Skeletal muscle tissue (tissue), 4 donors: ENCODE measurements around the gene DUSP6. TPM values are rescaled to one million over a fixed set of nuclear protein-coding genes. Genes with fewer than 3 reads are reported as not detected.

Source experiments
- H3K27ac ChIP-seq: one replicate; pipeline ENCODE4 v1.7.0; 2013; ENCODE audit warnings: mild to moderate bottlenecking, low read depth, low read length, inconsistent platforms
- H3K27me3 ChIP-seq, 3 donors: one replicate each; pipeline ENCODE4 v1.7.0; 2013; ENCODE audit warnings: low read length in 3 of 3; ENCODE audit not compliant: control insufficient read depth in 3 of 3, insufficient read depth in 3 of 3
- H3K36me3 ChIP-seq, 3 donors: one replicate each; pipeline ENCODE4 v1.7.0; 2013; ENCODE audit warnings: low read length in 3 of 3; ENCODE audit not compliant: control insufficient read depth in 3 of 3, insufficient read depth in 3 of 3
- H3K4me1 ChIP-seq, 3 donors: one replicate each; pipeline ENCODE4 v1.7.0; 2013; ENCODE audit warnings: low read length in 3 of 3, mild to moderate bottlenecking in 3 of 3; ENCODE audit not compliant: control insufficient read depth in 3 of 3, insufficient read depth in 3 of 3
- H3K4me3 ChIP-seq, 3 donors: one replicate each; pipeline ENCODE4 v1.7.0; 2013; ENCODE audit warnings: low read length in 3 of 3
- H3K9ac ChIP-seq, 3 donors: one replicate each; pipeline ENCODE4 v1.7.0; 2013; ENCODE audit warnings: low read length in 3 of 3, mild to moderate bottlenecking in 3 of 3, moderate library complexity in 2 of 3, low read depth in 1 of 3
- H3K9me3 ChIP-seq, 3 donors: one replicate each; pipeline ENCODE4 v1.7.0; 2013; ENCODE audit warnings: low read length in 3 of 3; ENCODE audit not compliant: control insufficient read depth in 3 of 3
- total RNA-seq: library from RNA; depleted of rRNA; stranded (reverse); fragments of >200 nt; gene quantifications from one replicate; pipeline ENCODE4 v1.2.3, GENCODE V29; 2014
- donor health status: Osteomylitis.

Gene DUSP6
- total RNA-seq, 1 donor from 2014 or later = 44.9 TPM

- Histone ChIP-seq H3K27me3 (no peaks in the 10 kb centered on the region), H3K9ac (no peak overlapping the region), H3K4me3 (no peak overlapping the region), H3K4me1 (peaks cover 0 to 2% (median 0%) of the 10 kb centered on the region in 3 donors), H3K27ac (no peak overlapping the region), H3K9me3 (no peaks in the 10 kb centered on the region), H3K36me3 (no peaks in the 10 kb centered on the region)
Observed at GRCh38 chr12:89335452-89336244, 16.7 kb downstream of the DUSP6 start.

DNA sequence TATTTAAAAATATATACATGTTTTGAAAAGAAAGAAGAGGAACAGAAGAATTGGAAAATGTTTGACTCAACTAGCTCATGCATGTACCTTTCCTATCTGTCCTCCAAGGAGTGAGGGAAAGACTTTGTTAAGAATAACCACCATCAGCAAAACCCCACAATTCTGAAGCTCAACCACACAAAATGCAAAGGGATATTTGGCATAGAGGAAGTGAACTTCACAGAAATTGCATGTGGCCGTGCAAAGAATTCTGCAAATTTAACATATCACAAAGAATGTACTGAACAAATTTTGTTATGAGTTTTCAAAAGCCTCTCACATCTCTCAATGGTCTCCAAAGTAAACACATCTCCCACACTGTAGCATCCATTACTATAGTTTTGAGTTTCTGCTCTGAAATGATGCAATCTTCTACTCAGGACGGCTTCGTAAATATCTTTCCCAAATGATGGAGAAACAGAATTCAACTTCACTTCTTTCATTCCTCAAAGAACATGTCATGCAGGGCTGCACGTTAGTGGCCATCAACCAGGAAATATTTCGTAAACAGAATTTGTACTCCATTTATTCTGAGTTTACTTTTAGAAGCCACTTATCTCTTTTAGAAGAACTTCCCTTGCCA is 17.6 kb downstream of the DUSP6 start:
- no peaks in the 10 kb centered on the region for H3K36me3 ChIP-seq
- no peaks in the 10 kb centered on the region for H3K27me3 ChIP-seq
- H3K4me3 ChIP-seq = no peak overlapping the region
- H3K27ac ChIP-seq = no peak overlapping the region
- H3K4me1 ChIP-seq = peaks cover 0 to 2% (median 0%) of the 10 kb centered on the region in 3 donors
- no peak overlapping the region for H3K9ac ChIP-seq
- H3K9me3 ChIP-seq = peaks cover 0 to 2% (median 0%) of the 10 kb centered on the region in 3 donors

DNA sequence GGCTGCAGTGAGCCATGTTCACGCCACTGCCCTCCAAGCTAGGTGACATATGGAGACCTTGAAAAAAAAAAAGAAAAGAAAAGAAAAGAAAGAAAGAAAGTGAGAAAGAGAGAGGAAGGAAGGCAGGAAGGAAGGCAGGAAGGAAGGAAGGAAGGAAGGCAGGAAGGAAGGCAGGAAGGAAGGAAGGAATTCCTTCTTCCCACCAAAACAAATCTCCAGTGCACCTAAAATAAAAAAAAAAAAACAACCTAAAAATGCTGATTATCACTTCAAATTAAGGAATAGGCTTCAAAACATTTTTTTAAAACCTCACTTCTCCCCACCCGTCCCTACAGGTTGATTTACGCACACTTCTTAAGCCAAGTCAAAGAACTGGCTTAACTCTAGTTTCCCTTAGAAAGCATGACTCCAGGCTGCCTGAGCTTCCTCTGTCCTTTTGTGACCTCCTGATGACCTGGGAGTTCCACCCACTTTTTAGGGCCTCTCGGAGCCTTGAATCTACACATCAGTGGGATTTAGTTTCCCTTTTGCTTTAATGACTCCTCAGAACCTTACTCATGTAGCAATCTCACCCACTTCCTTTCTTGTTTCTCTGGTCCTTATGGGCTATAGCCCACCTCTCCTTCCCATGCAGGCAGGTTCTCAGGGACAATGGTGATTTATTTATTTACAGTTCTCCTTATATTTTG is 18.6 kb downstream of the DUSP6 start:
- no peak overlapping the region for H3K4me3 ChIP-seq
- no peaks in the 10 kb centered on the region for H3K27me3 ChIP-seq
- peaks cover 0 to 2% (median 0%) of the 10 kb centered on the region in 3 donors for H3K9me3 ChIP-seq
- H3K4me1 ChIP-seq = peaks cover 0 to 2% (median 0%) of the 10 kb centered on the region in 3 donors
- H3K9ac ChIP-seq = no peak overlapping the region
- no peak overlapping the region for H3K27ac ChIP-seq
- no peaks in the 10 kb centered on the region for H3K36me3 ChIP-seq

DNA sequence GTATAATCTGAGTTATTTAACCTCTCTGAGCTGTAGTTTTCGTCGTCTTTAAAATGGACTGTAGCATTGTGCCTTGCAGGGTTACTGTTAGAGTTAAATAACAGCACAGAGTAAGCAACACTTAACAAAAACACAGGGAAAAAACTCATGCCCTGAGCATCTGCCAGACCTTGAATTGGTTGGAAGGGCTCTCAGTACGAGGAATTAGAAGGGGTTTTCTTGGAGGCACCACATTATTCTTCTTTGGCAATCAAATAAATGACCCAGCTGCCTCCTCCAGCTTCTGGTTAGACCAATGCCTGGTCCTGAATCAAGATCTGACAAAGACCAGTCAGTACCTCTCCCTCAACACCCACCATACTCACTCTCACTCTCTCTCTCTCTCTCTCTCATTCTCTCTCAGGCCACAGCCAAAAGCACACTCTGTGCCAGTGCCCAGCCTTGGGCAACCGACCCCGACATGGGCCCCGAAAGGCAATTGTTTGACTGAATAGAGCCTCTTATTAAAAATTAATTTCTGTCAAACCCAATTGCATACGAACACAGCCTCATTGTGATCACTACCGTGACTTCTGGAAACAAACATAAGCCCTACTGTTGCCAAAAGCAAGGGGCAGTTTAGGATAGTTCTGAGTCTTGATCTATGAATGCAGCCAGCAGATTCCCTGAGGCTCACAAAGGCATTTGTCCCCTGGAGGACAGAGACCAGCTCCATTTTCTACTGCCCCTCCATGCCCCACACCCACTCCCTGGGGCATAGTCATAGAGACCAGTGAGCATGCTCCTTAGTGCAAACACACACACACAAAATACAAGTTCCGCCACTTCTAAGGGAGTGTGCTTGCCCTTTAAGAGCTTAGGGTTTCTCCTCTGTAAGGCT is 23.9 kb downstream of the DUSP6 start:
- Histone ChIP-seq H3K9ac (no peak overlapping the region), H3K4me3 (no peak overlapping the region), H3K27ac (no peak overlapping the region), H3K9me3 (peaks cover 0 to 2% (median 0%) of the 10 kb centered on the region in 3 donors), H3K27me3 (no peaks in the 10 kb centered on the region), H3K4me1 (peaks cover 0 to 5% (median 0%) of the 10 kb centered on the region in 3 donors), H3K36me3 (no peaks in the 10 kb centered on the region)

DNA sequence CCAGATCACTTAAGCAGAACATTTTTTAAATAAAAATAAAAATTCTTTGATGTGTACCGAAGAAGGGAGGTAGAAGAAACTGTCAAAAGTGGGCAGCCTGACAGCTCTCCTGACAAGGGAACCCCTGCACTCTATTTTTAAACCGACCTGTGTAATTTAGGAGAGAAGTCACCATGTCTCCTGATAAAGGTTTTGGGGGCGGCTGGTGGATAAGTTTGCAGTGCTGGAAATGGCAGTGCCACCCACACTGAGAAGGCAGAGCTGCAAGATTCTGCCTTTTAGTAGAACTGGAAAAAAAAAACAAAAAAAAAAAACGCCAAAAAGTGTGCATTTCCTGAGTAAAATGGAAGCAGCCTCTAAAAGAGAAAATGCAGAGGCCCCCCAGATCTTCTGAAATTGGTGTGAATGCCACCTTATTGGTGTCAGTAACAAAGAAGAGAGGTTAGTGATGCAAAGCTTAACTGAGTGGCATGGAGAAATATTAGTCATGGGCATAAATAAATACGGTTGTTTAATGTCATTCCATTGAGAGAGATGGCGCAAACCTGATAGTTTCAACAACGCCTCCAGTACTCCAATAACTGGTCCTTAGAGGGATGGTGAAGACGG is 24.7 kb downstream of the DUSP6 start:
- Histone ChIP-seq H3K9ac (no peak overlapping the region), H3K27ac (no peak overlapping the region)

DNA sequence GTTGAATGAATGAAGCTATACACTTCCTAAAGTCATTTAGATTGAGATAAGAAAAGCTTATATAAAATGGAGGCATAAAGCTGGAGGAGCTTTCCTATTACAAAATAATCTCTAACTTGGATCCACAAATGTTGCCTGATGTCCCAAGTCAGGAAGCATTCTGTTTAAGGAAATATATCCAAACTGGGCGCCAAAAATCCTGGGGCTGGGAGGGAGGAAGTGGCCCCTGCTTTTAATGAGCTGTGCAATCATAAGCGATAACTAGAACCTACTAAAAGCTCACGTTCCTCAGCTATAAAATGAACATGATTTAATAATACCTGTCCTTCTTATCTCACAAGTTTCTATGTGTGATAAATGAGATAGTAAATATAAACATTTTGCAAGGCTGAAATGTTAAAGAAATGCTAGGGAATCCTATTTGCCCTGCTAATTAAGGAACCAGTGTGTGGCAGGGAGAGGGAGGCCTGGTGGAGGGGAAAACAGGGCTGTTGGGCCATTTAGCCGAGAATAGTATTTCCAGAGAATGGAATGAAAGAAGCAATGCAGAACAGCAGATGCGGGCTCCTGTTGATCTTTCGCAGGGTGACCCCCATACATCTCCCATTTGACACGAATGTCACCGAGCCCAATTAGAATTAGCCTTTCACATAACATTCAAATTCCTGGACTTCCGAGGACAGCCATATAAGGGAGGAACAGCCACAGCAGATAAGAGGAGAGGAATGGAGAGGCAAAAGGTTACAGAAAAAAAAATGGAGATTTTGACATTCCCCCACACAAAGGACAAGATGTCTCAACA is 25.9 kb downstream of the DUSP6 start:
- Histone ChIP-seq H3K9ac (no peak overlapping the region), H3K27me3 (no peaks in the 10 kb centered on the region), H3K36me3 (no peaks in the 10 kb centered on the region), H3K4me1 (peaks cover 0 to 3% (median 2%) of the 10 kb centered on the region in 3 donors), H3K9me3 (peaks cover 0 to 2% (median 0%) of the 10 kb centered on the region in 3 donors), H3K27ac (no peak overlapping the region), H3K4me3 (no peak overlapping the region)

More for the DNA sequence above, 24.7 kb downstream of the DUSP6 start:
- Histone ChIP-seq H3K9me3 (peaks cover 0 to 2% (median 0%) of the 10 kb centered on the region in 3 donors), H3K4me3 (no peak overlapping the region), H3K4me1 (peaks cover 0 to 3% (median 2%) of the 10 kb centered on the region in 3 donors), H3K27me3 (no peaks in the 10 kb centered on the region), H3K36me3 (no peaks in the 10 kb centered on the region)

DNA sequence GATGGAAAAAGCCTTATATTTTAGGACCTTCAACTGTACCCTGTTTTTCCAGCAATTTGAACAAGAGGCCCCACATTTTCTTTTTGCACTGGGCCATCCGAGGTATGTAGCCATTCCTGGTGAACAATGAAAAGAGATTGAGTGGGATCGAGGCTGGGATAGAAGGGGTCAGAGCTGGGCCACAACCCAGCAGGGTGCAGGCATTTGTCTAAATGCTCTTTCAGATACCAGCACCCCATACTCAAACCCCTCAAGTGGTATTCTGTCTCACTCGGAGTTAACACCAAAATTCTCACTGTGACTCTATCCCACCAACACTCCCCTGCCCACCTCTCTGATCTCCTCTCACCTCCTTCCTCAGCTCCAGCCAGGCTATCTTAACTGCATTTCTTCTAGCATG is 26.8 kb downstream of the DUSP6 start:
- Histone ChIP-seq H3K4me1 (peaks cover 0 to 3% (median 2%) of the 10 kb centered on the region in 3 donors), H3K4me3 (no peak overlapping the region), H3K9ac (no peak overlapping the region), H3K27ac (no peak overlapping the region), H3K36me3 (no peaks in the 10 kb centered on the region), H3K27me3 (no peaks in the 10 kb centered on the region), H3K9me3 (peaks cover 0 to 1% (median 0%) of the 10 kb centered on the region in 3 donors)

GRCh38 chr12:89324437-89324836 is 27.9 kb downstream of the DUSP6 start:
- Histone ChIP-seq H3K9me3 (no peaks in the 10 kb centered on the region), H3K27me3 (no peaks in the 10 kb centered on the region), H3K4me3 (no peak overlapping the region), H3K36me3 (no peaks in the 10 kb centered on the region), H3K9ac (no peak overlapping the region), H3K4me1 (peaks cover 0 to 3% (median 2%) of the 10 kb centered on the region in 3 donors), H3K27ac (no peak overlapping the region)
